Loucy (cell line): ENCODE results near the gene POLD1.

Experiments
- H2AFZ ChIP-seq: fragments of 200-600 bp; sonication (generic); 2 replicates; pipeline ENCODE4 v1.6.0; 2016; ENCODE audit warnings: antibody characterized with exemption, mild to moderate bottlenecking, low read length, moderate library complexity
- H3F3A ChIP-seq: fragments of 200-600 bp; 2 replicates; pipeline ENCODE4 v1.6.0; 2016; ENCODE audit warnings: antibody characterized with exemption, low read depth, mild to moderate bottlenecking
- H3K27me3 ChIP-seq: fragments of 200-600 bp; sonication (generic); 2 replicates; pipeline ENCODE4 v1.6.1; 2014; ENCODE audit warnings: low read length, mild to moderate bottlenecking; ENCODE audit not compliant: insufficient read depth, poor library complexity, severe bottlenecking
- H3K36me3 ChIP-seq: fragments of 200-600 bp; sonication (generic); 2 replicates; pipeline ENCODE4 v1.6.1; 2016; ENCODE audit warnings: low read length; ENCODE audit not compliant: insufficient read depth
- H3K4me1 ChIP-seq: fragments of 200-600 bp; sonication (generic); 2 replicates; pipeline ENCODE4 v1.5.1; 2014; ENCODE audit warnings: low read length, mild to moderate bottlenecking; ENCODE audit not compliant: insufficient read depth, poor library complexity, severe bottlenecking
- H3K4me2 ChIP-seq: fragments of 200-600 bp; sonication (generic); 2 replicates; pipeline ENCODE4 v1.6.0; 2014; ENCODE audit warnings: antibody characterized with exemption, low read length, low read depth, mild to moderate bottlenecking; ENCODE audit not compliant: poor library complexity, severe bottlenecking
- H3K4me3 ChIP-seq: fragments of 200-600 bp; sonication (generic); 2 replicates; pipeline ENCODE4 v1.5.1; 2014; ENCODE audit warnings: low read length, mild to moderate bottlenecking, mixed read lengths; ENCODE audit not compliant: poor library complexity, severe bottlenecking
- H3K79me2 ChIP-seq: fragments of 200-600 bp; sonication (generic); 2 replicates; pipeline ENCODE4 v1.6.1; 2014; ENCODE audit warnings: low read length; ENCODE audit not compliant: insufficient read depth
- H3K9ac ChIP-seq: fragments of 200-600 bp; sonication (generic); 2 replicates; pipeline ENCODE4 v1.6.0; 2014; ENCODE audit warnings: mild to moderate bottlenecking, low read depth, low read length, moderate library complexity; ENCODE audit not compliant: poor library complexity, severe bottlenecking
- H3K9me2 ChIP-seq: fragments of 200-600 bp; sonication (generic); replicated peaks from 2 replicates; pipeline ENCODE4 v1.6.1; 2016; ENCODE audit warnings: low read depth, low read length, mixed read lengths
- H3K9me3 ChIP-seq: fragments of 200-600 bp; sonication (generic); 2 replicates; pipeline ENCODE4 v1.6.1; 2014; ENCODE audit warnings: mild to moderate bottlenecking, antibody characterized with exemption, low read length, low read depth; ENCODE audit not compliant: insufficient read depth
- H4K20me1 ChIP-seq: fragments of 200-600 bp; sonication (generic); 2 replicates; pipeline ENCODE4 v1.6.0; 2014; ENCODE audit warnings: antibody characterized with exemption, low read length, mild to moderate bottlenecking; ENCODE audit not compliant: insufficient read depth, poor library complexity, severe bottlenecking
- EZH2phosphoT487 ChIP-seq: fragments of 200-600 bp; IDR thresholded peaks from 2 replicates; pipeline ENCODE4 v1.6.1; 2018; ENCODE audit warnings: antibody characterized with exemption, mild to moderate bottlenecking, moderate library complexity, borderline replicate concordance
- TF ChIP-seq, protein P1 (sequence below): fragments of 200-600 bp; sonication (generic); conservative IDR thresholded peaks from 2 replicates; pipeline ENCODE4 v1.5.1; 2014; ENCODE audit warnings: mild to moderate bottlenecking, antibody characterized with exemption, low read length

POLD1 gene

DNA sequence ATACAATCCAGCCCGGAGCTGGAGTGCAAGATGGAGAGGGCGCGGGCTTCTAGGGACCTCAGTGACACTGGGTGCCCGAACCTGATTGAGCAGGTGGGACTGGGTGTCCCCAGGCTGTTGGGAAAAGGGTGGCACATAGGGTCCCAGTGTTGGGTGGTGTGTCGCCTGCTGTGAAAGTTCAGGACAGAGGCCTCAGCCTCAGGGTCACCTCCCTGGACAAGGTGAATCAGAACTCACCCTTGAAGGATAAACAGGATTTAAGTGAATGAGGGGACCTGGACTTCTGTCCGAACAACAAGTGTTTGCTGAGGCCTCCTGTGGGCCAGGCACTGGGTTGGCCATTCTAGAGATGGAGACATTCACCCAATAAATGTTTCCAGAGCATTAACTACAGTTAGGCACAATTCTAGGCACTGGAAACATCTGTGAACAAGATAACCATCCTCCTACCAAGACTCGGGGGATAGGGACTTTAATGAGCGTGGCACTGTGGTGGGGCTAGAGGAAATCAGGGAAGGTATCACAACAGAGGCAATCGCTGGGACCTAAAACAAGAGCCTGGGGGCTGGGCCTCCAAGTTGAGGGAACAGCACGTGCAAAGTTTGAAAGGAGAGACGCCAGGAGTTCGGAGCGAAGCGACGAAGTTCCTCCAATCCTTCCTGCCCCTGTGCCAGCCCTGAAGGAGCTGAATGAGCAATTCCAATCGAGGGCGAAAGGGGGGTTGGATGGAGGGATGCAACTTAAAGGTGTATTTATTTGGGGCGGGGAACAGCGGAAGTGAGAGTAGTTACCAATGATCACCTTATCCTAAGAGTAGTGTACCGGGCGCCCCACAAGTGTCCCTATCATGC, 921 bp upstream of the POLD1 start:
- Histone ChIP-seq H3K36me3 (peaks cover 23% of the 10 kb centered on the region; the same call in 1 of the 2 replicates), H3K4me1 (peaks cover 15% of the 10 kb centered on the region), H2AFZ (no peak overlapping the region), H4K20me1 (peaks cover 23% of the 10 kb centered on the region), H3K9me2 (no peaks in the 10 kb centered on the region), H3K4me2 (peak overlapping the region; percentile 15), H3K27me3 (no peaks in the 10 kb centered on the region), H3K9ac (peak overlapping the region; percentile 10), H3K9me3 (no peaks in the 10 kb centered on the region), H3K4me3 (peak overlapping the region; percentile 83), H3K79me2 (peaks cover 43% of the 10 kb centered on the region), H3F3A (peaks cover 8% of the 10 kb centered on the region; the same call in 1 of the 2 replicates)
- TF ChIP-seq, protein P1, sequence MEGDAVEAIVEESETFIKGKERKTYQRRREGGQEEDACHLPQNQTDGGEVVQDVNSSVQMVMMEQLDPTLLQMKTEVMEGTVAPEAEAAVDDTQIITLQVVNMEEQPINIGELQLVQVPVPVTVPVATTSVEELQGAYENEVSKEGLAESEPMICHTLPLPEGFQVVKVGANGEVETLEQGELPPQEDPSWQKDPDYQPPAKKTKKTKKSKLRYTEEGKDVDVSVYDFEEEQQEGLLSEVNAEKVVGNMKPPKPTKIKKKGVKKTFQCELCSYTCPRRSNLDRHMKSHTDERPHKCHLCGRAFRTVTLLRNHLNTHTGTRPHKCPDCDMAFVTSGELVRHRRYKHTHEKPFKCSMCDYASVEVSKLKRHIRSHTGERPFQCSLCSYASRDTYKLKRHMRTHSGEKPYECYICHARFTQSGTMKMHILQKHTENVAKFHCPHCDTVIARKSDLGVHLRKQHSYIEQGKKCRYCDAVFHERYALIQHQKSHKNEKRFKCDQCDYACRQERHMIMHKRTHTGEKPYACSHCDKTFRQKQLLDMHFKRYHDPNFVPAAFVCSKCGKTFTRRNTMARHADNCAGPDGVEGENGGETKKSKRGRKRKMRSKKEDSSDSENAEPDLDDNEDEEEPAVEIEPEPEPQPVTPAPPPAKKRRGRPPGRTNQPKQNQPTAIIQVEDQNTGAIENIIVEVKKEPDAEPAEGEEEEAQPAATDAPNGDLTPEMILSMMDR: no peak
- TF ChIP-seq EZH2phosphoT487: no peak

DNA sequence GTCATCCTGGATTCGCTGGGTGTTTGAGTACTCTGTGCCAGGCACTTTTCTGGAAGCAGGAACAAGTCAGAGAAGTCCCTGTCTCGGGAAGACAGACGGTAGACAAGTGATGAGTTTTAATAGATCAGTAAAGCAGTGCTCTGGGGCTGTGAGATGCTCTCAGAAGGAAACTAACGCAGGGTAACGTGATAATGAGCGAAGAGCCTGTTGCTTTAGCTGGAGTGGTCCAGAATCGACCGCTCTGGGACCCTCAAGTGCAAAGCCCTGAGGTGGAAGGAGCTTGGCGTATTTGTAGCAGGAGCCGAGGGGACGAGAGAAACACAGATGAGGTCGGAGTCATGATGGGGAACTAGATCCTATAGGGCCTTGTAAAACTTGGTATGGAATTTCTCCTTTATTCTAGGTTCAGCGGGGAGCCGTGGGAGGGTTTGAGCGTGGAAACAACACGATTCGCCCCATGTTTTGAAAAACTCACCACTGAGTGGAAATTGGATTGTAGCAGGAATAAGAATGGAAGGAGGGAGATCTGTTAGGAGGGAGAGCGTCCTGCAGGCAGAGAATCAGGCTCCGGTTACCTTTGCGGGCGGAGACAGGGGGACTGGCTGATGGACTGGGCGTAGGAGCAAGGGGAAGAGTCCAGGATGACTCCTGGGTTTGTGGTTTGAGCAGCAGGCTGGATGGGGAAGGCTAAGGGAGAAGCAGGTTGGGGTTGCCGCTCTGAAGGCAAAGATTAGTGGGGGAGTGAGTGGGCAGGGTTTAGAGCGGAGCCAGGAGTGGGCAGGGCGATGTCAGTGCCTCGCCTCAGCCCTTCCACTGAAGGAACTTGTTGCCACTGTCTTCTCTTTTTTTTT, 763 bp downstream of the POLD1 start:
- Histone ChIP-seq H3K4me1 (peaks cover 15% of the 10 kb centered on the region), H3K9me2 (no peaks in the 10 kb centered on the region), H3K36me3 (peaks cover 9% of the 10 kb centered on the region; the same call in 1 of the 2 replicates), H4K20me1 (peaks cover 24% of the 10 kb centered on the region), H3K4me2 (peak overlapping the region; percentile 89), H3F3A (peaks cover 8% of the 10 kb centered on the region; the same call in 1 of the 2 replicates), H2AFZ (peak overlapping the region; percentile 62), H3K4me3 (peak overlapping the region; percentile 83), H3K9ac (peak overlapping the region; percentile 80), H3K27me3 (no peaks in the 10 kb centered on the region), H3K79me2 (peaks cover 49% of the 10 kb centered on the region), H3K9me3 (no peaks in the 10 kb centered on the region)
- TF ChIP-seq EZH2phosphoT487: no peak
- TF ChIP-seq, protein P1: no peak

DNA sequence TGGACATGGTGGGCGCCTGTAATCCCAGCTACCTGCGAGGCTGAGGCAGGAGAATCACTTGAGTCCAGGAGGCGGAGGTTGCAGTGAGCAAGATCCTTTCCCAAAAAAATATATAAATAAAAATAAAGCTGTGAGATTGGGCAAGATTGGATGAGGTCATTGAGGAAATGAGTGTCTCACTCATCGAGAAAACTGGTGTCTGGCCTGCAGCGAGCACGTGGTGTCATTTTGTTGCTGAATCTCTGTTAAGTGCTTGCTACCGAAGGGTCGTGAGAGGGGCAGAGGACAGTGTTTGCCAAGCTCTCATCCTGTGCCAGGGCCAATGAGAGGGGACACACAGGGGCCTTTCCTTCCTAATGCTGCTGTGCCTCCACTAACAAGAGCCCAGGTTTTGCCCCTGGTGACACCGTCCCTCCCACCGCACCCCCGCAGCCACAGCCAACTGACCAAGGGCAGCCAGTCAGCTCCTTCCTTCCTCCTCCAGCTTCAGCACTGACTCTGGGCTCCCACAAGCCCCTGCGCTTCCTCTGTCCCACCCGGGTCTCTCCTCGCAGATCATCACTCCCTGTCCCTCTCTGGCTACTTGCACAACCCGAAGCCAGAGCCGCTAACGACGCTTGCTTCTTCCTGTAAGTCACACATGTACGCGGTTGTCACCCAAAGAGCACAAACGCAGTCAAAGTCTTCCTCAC, 3.2 kb downstream of the POLD1 start:
- Histone ChIP-seq H2AFZ (no peak overlapping the region), H4K20me1 (peaks cover 23% of the 10 kb centered on the region), H3K4me1 (peaks cover 15% of the 10 kb centered on the region), H3K4me3 (no peak overlapping the region), H3K79me2 (peaks cover 54% of the 10 kb centered on the region), H3K9ac (peak overlapping the region; percentile 15), H3K9me3 (no peaks in the 10 kb centered on the region), H3K4me2 (peak overlapping the region; percentile 89), H3K36me3 (peaks cover 6% of the 10 kb centered on the region; the same call in 1 of the 2 replicates), H3K9me2 (no peaks in the 10 kb centered on the region), H3K27me3 (no peaks in the 10 kb centered on the region), H3F3A (peaks cover 8% of the 10 kb centered on the region; the same call in 1 of the 2 replicates)
- TF ChIP-seq EZH2phosphoT487: no peak
- TF ChIP-seq, protein P1: no peak
